Astrocyte (in vitro differentiated cells and primary cell): Measurements from ENCODE around the gene ROR2. TPM values are rescaled to one million over a fixed set of nuclear protein-coding genes. Genes with fewer than 3 reads are reported as not detected.

ENCODE experiments used
- DNase-seq: peaks from one replicate; pipeline ENCODE4 v3.0.0-alpha.2; 2010; ENCODE audit warnings: low read depth
- FAIRE-seq: peaks from 2 replicates; lab custom pipeline; 2011; peaks lifted over from hg19 to GRCh38; lab: Jason Lieb, UNC
- H2AFZ ChIP-seq: 2 replicates; pipeline ENCODE4 v1.6.0; 2012; ENCODE audit warnings: low read depth, low read length, inconsistent platforms
- H3K27ac ChIP-seq: 2 replicates; pipeline ENCODE4 v1.5.1; 2011; ENCODE audit warnings: low read depth, low read length, inconsistent platforms
- H3K27me3 ChIP-seq: 2 replicates; pipeline ENCODE4 v1.6.0; 2011; ENCODE audit warnings: low read length, inconsistent platforms; ENCODE audit not compliant: insufficient read depth
- H3K36me3 ChIP-seq: 2 replicates; pipeline ENCODE4 v1.5.1; 2011; ENCODE audit warnings: low read length, inconsistent platforms; ENCODE audit not compliant: insufficient read depth
- H3K4me1 ChIP-seq: 2 replicates; pipeline ENCODE4 v1.5.1; 2011; ENCODE audit warnings: low read length, inconsistent platforms; ENCODE audit not compliant: insufficient read depth
- H3K4me2 ChIP-seq: 2 replicates; pipeline ENCODE4 v1.6.0; 2012; ENCODE audit warnings: low read length, inconsistent platforms
- H3K4me3 ChIP-seq: 2 replicates; pipeline ENCODE4 v1.5.1; 2011; ENCODE audit warnings: low read depth, mild to moderate bottlenecking, low read length, inconsistent platforms; ENCODE audit not compliant: insufficient read depth
- H3K79me2 ChIP-seq: 2 replicates; pipeline ENCODE4 v1.6.0; 2012; ENCODE audit warnings: mild to moderate bottlenecking, low read length, inconsistent platforms; ENCODE audit not compliant: insufficient read depth
- H3K9ac ChIP-seq: 2 replicates; pipeline ENCODE4 v1.6.0; 2012; ENCODE audit warnings: mild to moderate bottlenecking, low read length, inconsistent platforms
- H3K9me3 ChIP-seq: 2 replicates; pipeline ENCODE4 v1.5.1; 2012; ENCODE audit warnings: low read depth, mild to moderate bottlenecking, low read length, inconsistent platforms; ENCODE audit not compliant: insufficient read depth
- H4K20me1 ChIP-seq: 2 replicates; pipeline ENCODE4 v1.6.0; 2012; ENCODE audit warnings: low read length, inconsistent platforms; ENCODE audit not compliant: insufficient read depth
- H3K27ac Mint-ChIP-seq: one replicate; pipeline ENCODE4 v1.8.0; 2021; ENCODE audit warnings: mild to moderate bottlenecking, mixed read lengths; ENCODE audit not compliant: unreplicated experiment
- H3K27me3 Mint-ChIP-seq: one replicate; pipeline ENCODE4 v1.8.0; 2021; ENCODE audit warnings: low read depth, mixed read lengths; ENCODE audit not compliant: unreplicated experiment
- H3K36me3 Mint-ChIP-seq: one replicate; pipeline ENCODE4 v1.8.0; 2021; ENCODE audit warnings: low read depth, mixed read lengths; ENCODE audit not compliant: unreplicated experiment
- H3K4me1 Mint-ChIP-seq: one replicate; pipeline ENCODE4 v1.8.0; 2021; ENCODE audit warnings: low read depth, mixed read lengths; ENCODE audit not compliant: unreplicated experiment
- H3K4me3 Mint-ChIP-seq: one replicate; pipeline ENCODE4 v1.8.0; 2021; ENCODE audit warnings: mild to moderate bottlenecking, moderate library complexity, mixed read lengths; ENCODE audit not compliant: unreplicated experiment
- H3K9me3 Mint-ChIP-seq: one replicate; pipeline ENCODE4 v1.8.0; 2021; ENCODE audit warnings: mild to moderate bottlenecking, mixed read lengths; ENCODE audit not compliant: unreplicated experiment
- EZH2 ChIP-seq: IDR thresholded peaks from 2 replicates; pipeline ENCODE4 v1.6.1; 2012; ENCODE audit warnings: mild to moderate bottlenecking, low read length, inconsistent platforms; ENCODE audit not compliant: insufficient read depth
- total RNA-seq: library from RNA; stranded (reverse); gene quantifications from 2 replicates; pipeline ENCODE4 v1.2.1, GENCODE V29; 2021
- TF ChIP-seq, protein P1 (sequence below): IDR thresholded peaks from 2 replicates; pipeline ENCODE4 v1.5.1; 2011; ENCODE audit warnings: low read depth, mild to moderate bottlenecking, inconsistent platforms, low read length, moderate library complexity; ENCODE audit not compliant: insufficient read depth

ROR2 gene
- total RNA-seq, 1 donor from 2014 or later: 4.9 TPM

DNA sequence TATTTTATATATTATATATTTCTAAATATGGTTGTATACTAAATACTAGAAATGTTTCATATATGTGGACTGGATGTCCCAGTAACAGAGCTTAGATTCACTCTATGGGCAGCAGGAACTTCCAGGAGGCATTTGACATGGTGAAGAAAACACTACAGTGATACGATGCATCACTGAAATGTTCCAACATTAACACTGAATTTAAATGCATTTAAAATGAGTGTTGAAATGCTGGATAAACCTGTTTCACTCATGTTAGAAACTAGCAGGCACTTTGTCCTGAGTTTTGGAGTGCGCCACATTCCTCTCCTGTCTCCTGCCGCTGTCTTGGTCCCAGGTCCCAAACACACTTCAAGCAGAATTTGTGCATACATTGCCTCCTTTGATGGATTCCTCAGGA is 288.6 kb downstream of the ROR2 start:
- no peak overlapping the region for H3K9ac ChIP-seq
- Mint-ChIP-seq H3K4me1 (no peaks in the 10 kb centered on the region), H3K27me3 (peaks cover 23% of the 10 kb centered on the region), H3K36me3 (no peaks in the 10 kb centered on the region), H3K4me3 (no peak overlapping the region), H3K9me3 (peaks cover 12% of the 10 kb centered on the region), H3K27ac (no peak overlapping the region)
- H3K9me3 ChIP-seq: no peaks in the 10 kb centered on the region
- no peak overlapping the region for H3K4me2 ChIP-seq
- DNase-seq (no peak), FAIRE-seq (no peak)
- H2AFZ ChIP-seq: no peak overlapping the region
- peaks cover 5% of the 10 kb centered on the region for H3K27me3 ChIP-seq
- no peaks in the 10 kb centered on the region for H3K79me2 ChIP-seq
- H3K27ac ChIP-seq: no peak overlapping the region
- no peak overlapping the region for H3K4me3 ChIP-seq
- H4K20me1 ChIP-seq: no peaks in the 10 kb centered on the region
- H3K36me3 ChIP-seq: no peaks in the 10 kb centered on the region
- TF ChIP-seq, protein P1, sequence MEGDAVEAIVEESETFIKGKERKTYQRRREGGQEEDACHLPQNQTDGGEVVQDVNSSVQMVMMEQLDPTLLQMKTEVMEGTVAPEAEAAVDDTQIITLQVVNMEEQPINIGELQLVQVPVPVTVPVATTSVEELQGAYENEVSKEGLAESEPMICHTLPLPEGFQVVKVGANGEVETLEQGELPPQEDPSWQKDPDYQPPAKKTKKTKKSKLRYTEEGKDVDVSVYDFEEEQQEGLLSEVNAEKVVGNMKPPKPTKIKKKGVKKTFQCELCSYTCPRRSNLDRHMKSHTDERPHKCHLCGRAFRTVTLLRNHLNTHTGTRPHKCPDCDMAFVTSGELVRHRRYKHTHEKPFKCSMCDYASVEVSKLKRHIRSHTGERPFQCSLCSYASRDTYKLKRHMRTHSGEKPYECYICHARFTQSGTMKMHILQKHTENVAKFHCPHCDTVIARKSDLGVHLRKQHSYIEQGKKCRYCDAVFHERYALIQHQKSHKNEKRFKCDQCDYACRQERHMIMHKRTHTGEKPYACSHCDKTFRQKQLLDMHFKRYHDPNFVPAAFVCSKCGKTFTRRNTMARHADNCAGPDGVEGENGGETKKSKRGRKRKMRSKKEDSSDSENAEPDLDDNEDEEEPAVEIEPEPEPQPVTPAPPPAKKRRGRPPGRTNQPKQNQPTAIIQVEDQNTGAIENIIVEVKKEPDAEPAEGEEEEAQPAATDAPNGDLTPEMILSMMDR: no peak
- TF ChIP-seq EZH2: no peak
- H3K4me1 ChIP-seq: no peaks in the 10 kb centered on the region

DNA sequence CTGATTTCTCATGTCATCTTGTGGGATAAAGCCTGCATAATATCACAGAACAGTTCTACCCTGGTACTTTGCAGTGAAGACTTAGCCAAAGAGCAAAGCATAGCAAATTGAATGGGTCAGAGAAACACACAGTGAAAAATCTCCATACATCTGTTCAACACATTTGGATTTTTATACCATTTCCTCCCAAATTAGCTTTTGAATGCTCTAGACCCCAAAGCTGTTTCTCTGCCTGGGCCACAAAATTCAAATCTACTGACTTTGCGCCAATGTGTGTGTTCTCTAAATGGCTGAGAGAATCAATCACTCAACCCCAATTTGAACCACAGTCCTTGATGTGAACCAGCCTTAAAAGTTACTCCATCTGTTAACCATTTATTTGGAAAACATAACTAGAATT is 289.5 kb downstream of the ROR2 start:
- Mint-ChIP-seq H3K9me3 (peaks cover 12% of the 10 kb centered on the region), H3K27me3 (peaks cover 26% of the 10 kb centered on the region)

More for the DNA sequence above, 289.5 kb downstream of the ROR2 start:
- DNase-seq (no peak), FAIRE-seq (no peak)
- no peaks in the 10 kb centered on the region for H3K4me1 ChIP-seq
- no peak overlapping the region for H3K4me2 ChIP-seq
- no peak overlapping the region for H3K27ac ChIP-seq
- H3K36me3 ChIP-seq: no peaks in the 10 kb centered on the region
- H3K36me3 Mint-ChIP-seq: no peaks in the 10 kb centered on the region
- TF ChIP-seq, protein P1: no peak
- TF ChIP-seq EZH2: no peak
- no peaks in the 10 kb centered on the region for H3K4me1 Mint-ChIP-seq
- no peaks in the 10 kb centered on the region for H3K79me2 ChIP-seq
- no peaks in the 10 kb centered on the region for H3K9me3 ChIP-seq
- peaks cover 7% of the 10 kb centered on the region for H3K27me3 ChIP-seq
- no peak overlapping the region for H3K9ac ChIP-seq
- H2AFZ ChIP-seq: no peak overlapping the region
- no peak overlapping the region for H3K27ac Mint-ChIP-seq
- no peak overlapping the region for H3K4me3 Mint-ChIP-seq
- H3K4me3 ChIP-seq: no peak overlapping the region
- H4K20me1 ChIP-seq: no peaks in the 10 kb centered on the region
